Spleen (tissue), 11 donors: ENCODE data around the gene SLC6A2. TPM values are rescaled to one million over a fixed set of nuclear protein-coding genes. Genes with fewer than 3 reads are reported as not detected.

Experiments used
- DNase-seq: peaks from one replicate; pipeline ENCODE4 v3.0.0-alpha.2; 2020
- H3K27ac ChIP-seq, 8 donors: fragments of 200-600 bp; sonication (generic) in 7 of 8; 1 replicate in 4 of 8; 2 replicates in 4 of 8; pipeline versions ENCODE4 v1.5.0 to v1.8.0; 2016 to 2021; ENCODE audit warnings: inconsistent platforms in 4 of 8, mild to moderate bottlenecking in 4 of 8, moderate library complexity in 1 of 8
- H3K27me3 ChIP-seq, 7 donors: fragments of 200-600 bp; sonication (generic) in 6 of 7; replicated peaks in 1 of 7; 1 replicate in 4 of 7; 2 replicates in 3 of 7; pipeline versions ENCODE4 v1.5.0 to v1.8.0; 2016 to 2021; ENCODE audit warnings: inconsistent platforms in 3 of 7, mild to moderate bottlenecking in 1 of 7
- H3K36me3 ChIP-seq, 6 donors: fragments of 200-600 bp; sonication (generic) in 5 of 6; 1 replicate in 4 of 6; 2 replicates in 2 of 6; pipeline versions ENCODE4 v1.5.0 to v1.8.0; 2016 to 2021; ENCODE audit warnings: inconsistent platforms in 2 of 6
- H3K4me1 ChIP-seq, 6 donors: fragments of 200-600 bp; sonication (generic) in 5 of 6; 1 replicate in 3 of 6; 2 replicates in 3 of 6; pipeline versions ENCODE4 v1.5.0 to v1.8.0; 2016 to 2021; ENCODE audit warnings: inconsistent platforms in 3 of 6
- H3K4me3 ChIP-seq, 8 donors: fragments of 200-600 bp; sonication (generic) in 7 of 8; 1 replicate in 4 of 8; 2 replicates in 4 of 8; pipeline versions ENCODE4 v1.5.0 to v1.8.0; 2016 to 2021; ENCODE audit warnings: inconsistent platforms in 4 of 8, mild to moderate bottlenecking in 4 of 8, moderate library complexity in 2 of 8
- H3K9me3 ChIP-seq, 8 donors: fragments of 200-600 bp; sonication (generic) in 7 of 8; 1 replicate in 4 of 8; 2 replicates in 4 of 8; pipeline versions ENCODE4 v1.5.0 to v1.8.0; 2016 to 2021; ENCODE audit warnings: inconsistent platforms in 4 of 8
- POLR2A ChIP-seq, 3 donors: fragments of 450-650 bp; IDR thresholded peaks; one replicate each; pipeline ENCODE4 v1.5.1; 2017; ENCODE audit warnings: antibody characterized with exemption in 3 of 3, mild to moderate bottlenecking in 1 of 3
- POLR2AphosphoS5 ChIP-seq, 3 donors: sonication (generic); formaldehyde crosslinking; IDR thresholded peaks; one replicate each; pipeline ENCODE4 v1.5.1; 2017; ENCODE audit warnings: antibody characterized with exemption in 3 of 3
- WGBS, 5 donors: extraction: QIAGEN DNeasy Blood & Tissue Kit in 3 of 5; methylation state at CpG; one replicate each; pipeline versions ENCODE4 v1.1.5 to v1.1.7; 2013 to 2018; 5-methylcytosine and 5-hydroxymethylcytosine counted together
- intact Hi-C: fragments of 100-400 bp; cut with DNase I; formaldehyde crosslinking; loops from one replicate; pipeline ENCODE4 v1.15.0; 2023; ENCODE audit warnings: low total_unique reads
- polyA plus RNA-seq, 3 donors: library from polyadenylated mRNA; stranded (reverse); fragments of 200-250 nt; gene quantifications; one replicate each; pipeline ENCODE4 v1.2.1, GENCODE V29; 2013
- total RNA-seq, 7 donors: library from RNA; depleted of rRNA in 3 of 7; stranded (reverse); fragments of >200 nt in 3 of 7; fragmentation: NEBNext Ultra II Directional in 4 of 7; extraction: Animal tissue kit (Norgen Biotek cat#: 25700) in 4 of 7; gene quantifications; one replicate each; pipeline versions ENCODE4 v1.1.0 to v1.2.1, GENCODE V29; 2016 to 2021
- TF ChIP-seq, protein P1 (sequence below), 11 experiments: fragments of 200-600 bp in 7 of 11; fragments of 450-650 bp in 4 of 11; sonication (generic) in 4 of 11; IDR thresholded peaks in 8 of 11; conservative IDR thresholded peaks in 3 of 11; 1 replicate in 7 of 11; 2 replicates in 4 of 11; pipeline versions ENCODE4 v1.4.0 to v1.8.0; 2016 to 2021; ENCODE audit warnings: antibody characterized with exemption in 11 of 11, inconsistent platforms in 4 of 11, mild to moderate bottlenecking in 1 of 11
- donor health status: healthy with polysubstance abuse.
- donor health status: DM: no; HTN: no; CAD: no; lungs with moderate emphysema.
- donor health status: DM: no; HTN: no; CAD: no.
- donor health status: Bipolar disorder and iron deficiency.
- donor health status: healthy.
- donor health status: DM: no; HTN: no; CAD: no.
- donor health status: DM: yes; HTN: yes; CAD: no.

The SLC6A2 gene
- total and polyA plus RNA-seq, 10 donors, result not detected

GRCh38 chr16:55671206-55671973 lies 15.6 kb downstream of the SLC6A2 start:
- Histone ChIP-seq H3K4me3 (no peak overlapping the region), H3K27me3 (peaks cover 0 to 5% (median 0%) of the 10 kb centered on the region in 7 donors), H3K4me1 (no peaks in the 10 kb centered on the region), H3K36me3 (no peaks in the 10 kb centered on the region), H3K9me3 (no peaks in the 10 kb centered on the region), H3K27ac (no peak overlapping the region)
- no peak for TF ChIP-seq POLR2A (IDR thresholded peaks at IDR 0.05)
- TF ChIP-seq POLR2AphosphoS5 (IDR thresholded peaks at IDR 0.05), result no peak
- TF ChIP-seq, protein P1, sequence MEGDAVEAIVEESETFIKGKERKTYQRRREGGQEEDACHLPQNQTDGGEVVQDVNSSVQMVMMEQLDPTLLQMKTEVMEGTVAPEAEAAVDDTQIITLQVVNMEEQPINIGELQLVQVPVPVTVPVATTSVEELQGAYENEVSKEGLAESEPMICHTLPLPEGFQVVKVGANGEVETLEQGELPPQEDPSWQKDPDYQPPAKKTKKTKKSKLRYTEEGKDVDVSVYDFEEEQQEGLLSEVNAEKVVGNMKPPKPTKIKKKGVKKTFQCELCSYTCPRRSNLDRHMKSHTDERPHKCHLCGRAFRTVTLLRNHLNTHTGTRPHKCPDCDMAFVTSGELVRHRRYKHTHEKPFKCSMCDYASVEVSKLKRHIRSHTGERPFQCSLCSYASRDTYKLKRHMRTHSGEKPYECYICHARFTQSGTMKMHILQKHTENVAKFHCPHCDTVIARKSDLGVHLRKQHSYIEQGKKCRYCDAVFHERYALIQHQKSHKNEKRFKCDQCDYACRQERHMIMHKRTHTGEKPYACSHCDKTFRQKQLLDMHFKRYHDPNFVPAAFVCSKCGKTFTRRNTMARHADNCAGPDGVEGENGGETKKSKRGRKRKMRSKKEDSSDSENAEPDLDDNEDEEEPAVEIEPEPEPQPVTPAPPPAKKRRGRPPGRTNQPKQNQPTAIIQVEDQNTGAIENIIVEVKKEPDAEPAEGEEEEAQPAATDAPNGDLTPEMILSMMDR (IDR thresholded peaks at IDR 0.05 in 8 of 11, conservative IDR thresholded peaks at IDR 0.05 in 3 of 11), result no peak
- intact Hi-C loops, result no loop called here
- no peak for DNase-seq
- whole genome bisulfite sequencing, 5 donors, result 88 to 92% (median 90%) methylated on average over 26 of the region's 26 CpGs

- TF ChIP-seq, protein P1 (IDR thresholded peaks at IDR 0.05 in 8 of 11, conservative IDR thresholded peaks at IDR 0.05 in 3 of 11), result no peak
- TF ChIP-seq POLR2AphosphoS5 (IDR thresholded peaks at IDR 0.05) (no peak), POLR2A (IDR thresholded peaks at IDR 0.05) (no peak)
- H3K36me3 ChIP-seq, result no peaks in the 10 kb centered on the region
- no peaks in the 10 kb centered on the region for H3K9me3 ChIP-seq
- no peak for DNase-seq
- no peaks in the 10 kb centered on the region for H3K4me1 ChIP-seq
- intact Hi-C loops, result no loop called here
- H3K27me3 ChIP-seq, result peaks cover 0 to 5% (median 0%) of the 10 kb centered on the region in 7 donors
- 86 to 96% (median 94%) methylated on average over 10 of the region's 10 CpGs for WGBS, 5 donors
- H3K4me3 ChIP-seq, result no peak overlapping the region
- no peak overlapping the region for H3K27ac ChIP-seq
Measured at GRCh38 chr16:55671974-55672280, 16.1 kb downstream of the SLC6A2 start.

DNA sequence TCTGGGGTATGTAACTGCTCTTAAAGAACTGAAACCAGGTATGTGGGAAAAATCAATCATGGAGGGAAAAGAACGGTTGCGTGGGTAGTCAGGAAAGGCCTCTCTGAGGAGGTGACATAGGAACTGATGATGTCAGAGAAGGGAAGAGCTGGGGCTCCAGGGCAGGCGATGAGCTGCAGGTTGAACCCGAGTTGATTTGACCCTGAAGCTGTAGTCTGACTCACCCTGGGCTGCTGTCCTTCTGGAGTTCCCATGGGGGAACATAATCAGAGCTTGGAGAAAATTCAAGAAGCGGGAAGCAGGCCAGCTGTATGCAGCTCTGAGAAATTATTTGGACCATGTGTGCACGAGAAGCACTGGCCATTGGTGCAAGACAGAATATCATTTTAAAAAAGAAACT lies 16.7 kb downstream of the SLC6A2 start:
- Histone ChIP-seq H3K9me3 (no peaks in the 10 kb centered on the region), H3K4me3 (no peak overlapping the region), H3K36me3 (no peaks in the 10 kb centered on the region), H3K27me3 (peaks cover 0 to 5% (median 0%) of the 10 kb centered on the region in 7 donors), H3K4me1 (no peaks in the 10 kb centered on the region), H3K27ac (no peak overlapping the region)
- no peak for DNase-seq
- TF ChIP-seq POLR2A (IDR thresholded peaks at IDR 0.05) (no peak), POLR2AphosphoS5 (IDR thresholded peaks at IDR 0.05) (no peak)
- TF ChIP-seq, protein P1 (IDR thresholded peaks at IDR 0.05 in 8 of 11, conservative IDR thresholded peaks at IDR 0.05 in 3 of 11), result no peak
- WGBS, 5 donors, result 73 to 89% (median 82%) methylated on average over 6 of the region's 6 CpGs
- intact Hi-C loops, result no loop called here

DNA sequence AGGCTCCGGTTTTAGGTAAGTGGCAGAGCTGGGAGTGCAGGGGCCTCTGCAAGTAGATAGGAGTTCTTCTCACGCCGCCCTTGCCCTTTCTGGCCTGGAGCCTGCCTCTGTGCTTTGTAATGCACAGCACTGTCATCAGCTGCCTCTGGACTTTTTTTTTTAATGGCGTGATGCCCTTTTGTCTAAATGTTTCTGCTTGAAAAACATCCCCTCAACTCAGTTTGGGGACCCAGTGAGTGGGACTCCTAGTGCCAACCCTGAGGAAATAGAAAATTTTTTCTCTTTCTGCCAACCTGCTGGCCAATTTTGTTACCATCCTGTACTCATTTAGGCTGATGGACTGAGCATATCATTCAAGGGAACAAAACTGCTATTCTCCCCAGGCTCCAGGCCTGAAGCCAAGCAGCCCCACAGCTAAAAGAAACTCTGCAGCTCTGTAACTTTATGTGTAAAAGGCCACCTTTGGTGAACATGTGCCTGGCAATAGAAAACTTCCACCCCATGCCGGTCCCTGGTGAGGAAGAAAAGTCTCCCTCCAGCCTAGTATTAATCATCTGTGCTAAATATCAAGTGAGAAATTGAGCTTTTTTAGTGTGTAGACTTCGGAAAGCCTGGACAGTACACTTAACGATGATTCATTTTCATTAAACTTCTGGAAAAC lies 22.5 kb downstream of the SLC6A2 start:
- Histone ChIP-seq H3K27ac (no peak overlapping the region), H3K4me3 (no peak overlapping the region), H3K27me3 (no peaks in the 10 kb centered on the region), H3K4me1 (no peaks in the 10 kb centered on the region), H3K9me3 (no peaks in the 10 kb centered on the region), H3K36me3 (no peaks in the 10 kb centered on the region)
- 81 to 87% (median 85%) methylated on average over 7 of the region's 7 CpGs for WGBS, 5 donors
- no peak for DNase-seq
- TF ChIP-seq POLR2A (IDR thresholded peaks at IDR 0.05), result no peak
- TF ChIP-seq POLR2AphosphoS5 (IDR thresholded peaks at IDR 0.05), result no peak
- TF ChIP-seq, protein P1 (IDR thresholded peaks at IDR 0.05 in 8 of 11, conservative IDR thresholded peaks at IDR 0.05 in 3 of 11), result no peak
- intact Hi-C loops, result no loop called here
